GM21367 (cell line): Measurements from ENCODE around the gene CCDC142.
"Not testable (repeated sequence)": the region's sequence is repeated elsewhere in the genome, so short reads cannot be mapped to it uniquely, and the experiment has no call there.

Experiments
- ATAC-seq: cut with Tn5 transposase; IDR thresholded peaks from one replicate; pipeline ENCODE4 v1.9.1; 2021; ENCODE audit not compliant: unreplicated experiment

The CCDC142 gene

DNA sequence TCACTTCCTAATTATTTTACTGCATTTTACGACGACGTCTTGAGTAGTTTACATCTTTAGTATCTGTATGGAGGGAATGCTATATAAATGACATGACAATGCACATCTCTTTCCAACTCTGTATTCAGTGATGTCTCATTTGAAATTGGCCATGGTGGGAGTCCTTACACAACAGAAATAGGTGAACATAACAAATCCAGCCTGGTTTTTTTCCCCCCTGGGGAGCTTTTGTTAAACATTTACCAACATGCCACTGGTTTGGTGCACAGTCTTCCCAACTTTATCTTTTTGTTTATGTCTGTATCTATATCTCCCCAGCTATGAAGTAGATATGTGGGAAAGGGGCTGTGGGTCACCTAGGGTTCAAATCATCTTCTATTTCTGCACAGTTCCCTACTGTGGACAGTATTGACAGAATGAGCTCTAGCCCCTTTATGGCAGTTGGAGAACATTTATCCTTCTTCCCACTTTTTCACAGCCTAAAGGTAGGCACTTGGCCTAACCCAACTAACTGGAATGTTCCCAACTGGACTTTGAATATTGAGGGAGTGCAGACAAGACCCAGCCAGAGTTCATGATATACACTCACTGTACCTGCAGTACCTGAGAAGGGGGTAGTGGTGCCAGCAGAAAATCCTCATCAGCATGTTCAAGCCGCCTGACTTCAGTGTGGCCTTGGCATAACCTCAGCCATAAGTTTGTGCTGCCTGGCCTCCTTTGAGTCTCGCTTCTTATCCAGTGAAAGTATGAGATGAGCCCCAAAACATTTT lies 35.4 kb downstream of the CCDC142 start:
- no peak for ATAC-seq

DNA sequence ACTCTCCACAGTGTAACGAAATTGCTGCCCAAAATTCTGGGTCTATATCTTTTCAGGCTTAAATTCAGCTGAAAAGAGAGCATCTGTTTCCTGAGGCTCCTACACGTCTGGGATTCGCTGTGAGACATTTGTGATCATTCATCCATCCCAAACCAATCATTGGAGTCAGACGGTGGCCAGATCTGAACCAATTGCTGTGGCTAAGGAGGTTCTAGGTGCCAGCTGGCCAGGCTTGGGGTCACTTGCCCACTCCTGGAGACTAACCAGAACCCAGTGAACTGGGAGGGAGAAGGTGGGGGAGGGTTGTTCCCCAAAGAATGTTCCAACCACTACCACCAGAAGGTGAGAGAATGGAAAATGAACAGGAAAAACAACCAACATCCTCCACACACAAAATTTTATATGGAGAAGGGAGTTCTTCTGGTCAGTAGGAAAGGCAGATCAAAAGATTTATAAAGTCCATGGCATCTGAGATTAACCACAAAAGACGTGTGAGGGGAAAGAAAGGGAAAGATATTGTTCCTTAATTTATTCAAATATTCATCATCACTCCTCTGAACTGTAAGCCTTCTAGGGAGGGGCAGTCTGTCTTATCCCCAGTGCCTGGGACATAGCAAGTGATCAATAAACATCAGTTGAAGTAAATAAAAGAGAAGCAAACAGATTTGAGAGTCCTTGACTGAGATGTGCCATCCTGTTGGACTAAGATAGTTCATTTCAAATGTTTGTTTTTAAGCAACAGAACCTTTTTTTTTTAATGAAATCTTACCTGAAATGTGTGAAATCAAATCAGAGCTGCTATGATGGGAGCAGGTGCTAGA lies 38.1 kb downstream of the CCDC142 start:
- no peak for ATAC-seq

DNA sequence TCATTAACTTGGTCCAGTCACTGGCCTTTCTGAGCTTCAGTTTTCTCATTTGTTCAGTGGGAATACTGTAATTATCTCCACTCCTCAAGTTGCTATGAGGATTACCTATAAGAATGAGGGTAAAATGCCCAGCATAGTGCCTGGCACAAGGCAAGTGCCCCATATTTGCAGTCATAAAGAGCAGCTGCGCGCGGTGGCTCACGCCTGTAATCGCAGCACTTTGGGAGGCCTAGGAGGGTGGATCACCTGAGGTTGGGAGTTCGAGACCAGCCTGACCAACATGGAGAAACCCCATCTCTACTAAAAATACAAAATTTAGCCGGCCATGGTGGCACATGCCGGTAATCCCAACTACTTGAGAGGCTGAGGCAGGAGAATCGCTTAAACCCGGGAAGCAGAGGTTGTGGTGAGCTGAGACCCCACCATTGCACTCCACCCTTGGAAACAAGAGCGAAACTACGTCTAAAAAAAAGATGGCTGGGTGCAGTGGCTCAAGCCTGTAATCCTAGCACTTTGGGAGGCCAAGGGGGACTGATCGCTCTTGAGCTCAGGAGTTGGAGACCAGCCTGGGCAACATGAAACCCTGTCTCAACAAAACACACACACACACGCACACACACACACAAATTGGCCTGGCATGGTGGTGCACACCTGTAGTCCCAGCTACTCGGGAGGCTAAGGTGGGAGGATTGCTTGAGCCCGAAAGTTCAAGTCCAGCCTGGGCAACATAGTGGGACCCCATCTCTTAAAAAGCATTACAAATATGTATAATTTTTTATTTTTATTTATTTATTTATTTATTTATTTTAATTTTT lies 40.1 kb downstream of the CCDC142 start:
- not testable (repeated sequence) for ATAC-seq

DNA sequence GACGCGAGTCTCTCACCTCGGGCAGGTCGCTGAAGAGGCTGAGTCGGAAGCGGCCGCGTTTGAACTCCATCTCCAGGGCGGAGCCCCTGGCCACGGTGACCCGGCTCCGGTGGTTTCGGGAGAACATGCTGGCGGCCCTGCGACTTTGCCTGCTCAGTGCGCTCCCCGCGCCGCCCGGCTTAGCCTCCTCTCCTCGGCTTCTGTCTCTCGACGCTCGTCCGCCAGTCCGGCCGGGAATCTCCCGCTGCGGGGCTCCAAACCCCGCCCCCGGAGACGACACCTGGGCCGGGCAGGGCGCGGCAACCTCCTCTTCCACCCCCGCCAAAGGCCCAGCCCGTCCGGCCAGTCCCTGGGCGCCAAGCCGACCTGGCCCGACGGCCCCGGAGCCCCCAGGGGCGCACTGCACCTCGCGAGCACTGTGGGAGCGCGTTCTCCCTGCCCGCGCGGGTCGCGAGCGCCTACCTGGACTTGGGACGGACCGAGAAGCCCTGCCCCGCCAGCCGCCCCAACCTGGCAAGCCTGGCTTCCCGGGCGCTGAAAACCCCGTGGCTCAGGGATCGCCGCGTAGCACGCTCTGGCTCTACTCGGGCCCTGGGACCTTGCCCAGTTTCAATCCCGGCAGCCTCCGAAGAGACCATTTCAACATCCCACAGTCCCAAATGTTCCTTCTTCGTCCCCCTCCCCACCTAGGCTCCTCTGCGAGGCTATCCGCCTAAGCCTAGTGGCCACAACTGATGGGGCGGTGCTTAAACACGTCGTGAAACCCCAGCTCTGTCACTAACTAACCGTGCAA lies 40.9 kb downstream of the CCDC142 start, which contains the start of gene RTKN:
Gene RTKN (minus strand): TSS at position 248 of the 793 bp plus-strand sequence. CDS start 121 bp downstream, at position 127.
- no peak for ATAC-seq

DNA sequence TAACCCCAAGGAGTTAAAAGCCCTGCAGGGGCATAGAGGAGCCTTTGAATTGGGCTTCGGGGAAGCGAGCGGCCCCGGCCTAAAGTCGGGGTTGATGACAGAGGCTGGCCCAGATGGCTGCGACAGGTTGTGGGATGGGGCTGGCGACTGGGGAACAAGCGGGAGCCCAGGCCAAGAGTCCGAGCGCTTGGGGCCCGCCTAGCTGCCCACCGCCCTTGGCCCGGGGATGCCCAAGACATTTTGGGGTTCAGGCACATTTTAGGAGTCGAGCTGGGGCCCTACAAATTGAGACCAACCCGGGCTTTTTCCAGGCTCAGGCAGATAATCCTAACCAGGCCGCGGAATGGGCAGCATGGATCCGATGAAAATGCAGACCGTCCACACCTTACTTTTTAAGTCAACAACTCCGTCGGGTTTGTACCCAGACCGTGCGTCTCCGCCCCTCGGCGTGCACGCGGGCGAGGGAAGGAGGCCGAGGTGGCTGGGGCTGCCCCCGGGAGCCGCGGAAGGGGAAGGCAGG lies 41.6 kb downstream of the CCDC142 start:
- no peak for ATAC-seq

DNA sequence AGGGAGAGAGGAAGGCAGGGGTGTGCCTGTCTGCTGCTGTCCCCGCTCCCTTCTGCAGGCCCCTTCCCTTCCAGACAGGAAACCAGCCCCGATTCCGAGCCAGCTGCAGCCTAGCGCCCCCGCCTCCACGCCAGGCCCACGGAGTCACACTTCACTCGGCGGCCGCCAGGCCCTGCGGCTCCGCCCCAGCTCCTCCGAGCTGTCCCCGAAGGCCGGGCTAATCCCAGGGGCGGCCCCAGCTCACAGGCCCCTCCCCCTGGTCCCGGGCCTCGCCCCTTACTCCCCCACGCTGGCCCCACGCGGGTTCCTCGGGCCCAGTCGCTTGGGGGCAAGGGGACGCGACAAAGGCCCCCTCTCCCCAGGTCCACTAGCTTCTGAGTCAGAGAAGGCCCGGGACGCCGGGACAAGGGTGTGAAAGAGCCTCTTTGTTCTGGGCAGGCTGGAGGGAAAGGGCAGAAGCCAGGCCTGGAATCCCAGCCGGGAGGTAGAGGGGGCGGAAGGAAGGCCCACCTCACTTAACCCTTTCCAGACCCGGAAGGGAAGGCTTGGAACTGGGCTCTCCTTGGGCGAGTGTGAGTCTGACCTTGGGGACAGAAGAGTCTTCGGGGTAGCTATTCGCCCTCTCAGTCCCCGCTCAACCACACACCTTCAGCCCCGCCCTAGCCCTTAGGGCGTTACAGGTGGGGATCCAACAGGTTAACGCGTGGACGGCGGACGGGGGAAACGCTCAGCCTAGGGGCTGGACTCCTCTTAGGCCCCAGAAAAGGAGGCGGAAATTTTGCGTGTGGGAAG lies 42.2 kb downstream of the CCDC142 start:
- ATAC-seq: peak; percentile 90

DNA sequence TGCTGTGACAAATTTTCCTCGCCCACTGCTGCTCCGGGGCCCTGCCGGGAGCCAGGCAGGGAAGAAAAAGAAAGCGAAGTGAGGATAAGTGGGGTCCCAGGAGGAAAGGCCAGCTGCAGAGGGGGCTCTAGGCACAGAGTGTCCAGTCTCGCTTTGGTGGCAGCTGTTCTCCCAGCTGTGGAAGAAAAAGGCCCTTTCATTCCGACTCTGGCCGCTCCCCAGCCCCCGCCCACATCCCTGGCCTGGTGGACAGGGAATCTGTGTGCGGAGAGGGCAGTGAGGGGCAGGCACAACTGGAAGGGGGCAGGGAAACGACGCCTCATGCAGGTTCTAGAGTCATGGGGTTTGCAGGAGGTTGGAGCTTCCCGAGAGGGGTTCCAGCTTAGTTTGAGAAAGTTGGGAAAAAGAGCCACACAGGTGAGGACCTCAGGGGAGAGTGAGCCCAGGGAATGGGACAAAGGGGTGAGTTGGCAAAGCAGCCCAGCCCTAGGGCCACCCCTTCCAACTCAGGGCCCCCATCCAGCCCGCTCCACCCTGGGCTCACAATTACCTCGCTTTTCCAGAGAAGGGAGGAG lies 42.9 kb downstream of the CCDC142 start:
- no peak for ATAC-seq

DNA sequence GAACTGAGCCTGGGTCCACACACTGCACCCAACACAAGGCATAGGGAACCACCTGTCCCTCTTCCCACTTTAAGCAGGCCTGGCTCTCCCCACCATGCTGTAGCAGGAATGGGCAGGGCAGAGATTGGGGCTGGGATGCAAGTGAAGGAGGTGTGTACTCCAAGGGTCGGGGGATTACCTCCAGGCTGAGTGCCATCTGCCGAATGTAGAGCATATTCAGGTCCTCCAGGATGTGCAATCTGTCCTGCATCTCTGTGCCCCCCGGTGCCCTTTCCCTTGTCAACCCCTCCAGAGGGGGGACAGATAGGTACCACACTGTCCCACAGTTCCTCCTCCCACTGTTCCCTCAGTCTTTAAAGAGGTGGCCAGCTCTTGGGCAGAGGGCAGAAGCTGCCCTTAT lies 43.4 kb downstream of the CCDC142 start:
- ATAC-seq: no peak

DNA sequence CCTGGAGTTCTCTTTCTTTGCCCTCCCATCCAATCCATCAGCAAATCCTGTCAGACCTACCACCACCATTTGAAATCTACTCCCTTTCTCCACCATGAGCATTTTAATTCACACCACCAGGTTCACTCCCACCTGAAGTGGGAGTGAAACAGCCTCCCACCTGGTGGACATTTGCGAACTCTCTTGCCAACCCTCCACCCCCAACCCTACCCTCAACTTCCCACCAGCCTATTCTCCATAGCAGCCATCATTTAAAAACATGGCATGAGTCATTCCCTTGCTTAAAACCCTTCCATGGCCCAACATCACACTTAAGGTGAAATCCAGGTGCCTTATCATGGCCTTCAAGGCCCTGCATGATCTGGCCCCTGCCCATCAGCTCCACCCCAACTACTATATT lies 44.5 kb downstream of the CCDC142 start:
- no peak for ATAC-seq

DNA sequence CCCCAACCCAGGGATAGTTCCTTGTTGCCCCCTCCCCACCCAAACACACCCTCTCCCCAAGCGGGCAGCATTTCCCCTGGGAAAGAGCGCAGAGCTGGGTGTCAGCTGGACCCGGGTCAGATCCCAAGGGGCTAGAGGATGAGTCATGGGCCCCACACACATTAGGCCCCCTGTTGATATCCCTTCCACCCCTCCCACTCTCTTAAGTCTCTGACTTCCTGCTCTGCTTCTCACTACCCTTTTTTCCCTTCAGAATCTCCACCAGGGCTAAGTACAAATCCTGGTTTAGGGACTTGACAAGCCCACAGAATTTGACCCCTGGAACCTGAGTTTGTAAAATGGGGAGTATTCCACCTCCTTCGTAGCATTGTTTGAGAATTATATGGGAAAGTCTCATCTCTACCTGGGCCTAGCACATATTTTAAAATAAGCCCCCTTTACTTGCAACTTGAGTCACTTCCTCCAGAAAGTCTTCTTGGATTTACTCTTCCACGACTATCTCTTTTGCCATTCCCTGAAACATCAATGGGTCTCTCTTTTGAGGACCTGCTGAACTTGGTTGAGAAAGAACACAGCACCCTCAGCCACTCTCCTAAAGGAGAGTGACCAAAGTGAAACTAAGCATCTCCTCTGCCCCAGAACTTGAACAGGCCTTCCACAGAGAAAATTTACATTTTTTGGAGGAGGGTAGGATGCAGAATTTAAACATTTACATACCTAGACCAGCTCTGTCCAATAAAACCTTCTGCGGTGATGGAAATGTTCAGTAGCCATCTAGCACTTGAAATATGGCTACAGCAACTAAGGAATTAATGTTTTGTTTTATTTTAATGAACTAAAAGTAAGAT lies 45.7 kb downstream of the CCDC142 start:
- ATAC-seq: no peak

DNA sequence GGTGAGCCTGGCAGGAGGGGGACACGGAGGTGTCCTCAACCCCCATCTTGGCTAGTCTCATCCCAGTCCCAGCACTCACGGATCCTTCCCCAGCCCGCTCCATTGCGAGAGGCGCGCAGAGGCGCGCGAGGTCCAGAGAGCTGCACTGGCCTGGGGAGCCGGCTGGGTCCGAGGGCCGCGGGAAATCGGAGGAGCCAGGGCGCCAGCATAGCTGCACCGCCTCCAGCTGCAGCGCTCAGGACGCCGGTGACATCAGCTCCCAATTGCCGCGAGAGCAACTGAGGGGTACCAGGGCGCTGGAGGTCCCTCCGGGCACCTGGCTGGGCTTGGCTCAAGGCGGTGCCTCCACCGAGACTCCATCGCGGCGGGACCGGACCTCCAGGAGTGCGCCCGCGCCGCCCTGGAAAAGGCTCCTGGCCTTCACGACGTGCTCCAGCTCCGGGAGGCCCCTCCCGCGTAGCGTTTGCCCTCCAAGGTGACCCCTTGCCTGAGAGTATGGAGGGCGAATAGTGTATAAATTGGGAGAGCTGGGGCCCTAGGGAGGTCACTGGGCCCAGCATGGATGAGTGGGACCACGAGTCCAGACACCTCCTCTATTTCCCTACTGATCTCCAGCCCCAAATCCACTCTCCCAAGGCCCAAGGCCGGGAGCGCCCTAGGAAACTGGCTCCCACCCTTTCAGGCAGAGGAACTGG lies 46.5 kb downstream of the CCDC142 start:
- ATAC-seq: no peak

DNA sequence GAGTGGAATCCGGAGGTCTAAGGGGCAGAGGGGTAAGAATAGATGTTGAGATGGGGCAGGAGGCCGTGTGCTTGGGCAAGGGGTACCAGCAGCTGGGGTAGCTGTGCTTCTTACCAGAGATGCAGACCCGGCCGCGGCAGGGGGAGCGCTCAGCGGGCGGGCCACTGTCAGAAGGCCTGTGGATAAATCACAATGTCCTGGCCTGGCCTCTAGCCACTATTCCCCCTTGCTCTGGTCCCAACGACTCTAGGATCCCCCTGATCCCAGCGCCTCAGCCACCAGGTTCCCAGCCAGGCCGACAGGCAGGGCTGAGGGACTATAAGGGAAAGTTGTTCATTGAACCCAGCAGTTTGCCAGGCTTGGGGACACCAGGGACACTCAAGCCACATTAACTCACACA lies 52.3 kb downstream of the CCDC142 start:
- ATAC-seq: no peak

DNA sequence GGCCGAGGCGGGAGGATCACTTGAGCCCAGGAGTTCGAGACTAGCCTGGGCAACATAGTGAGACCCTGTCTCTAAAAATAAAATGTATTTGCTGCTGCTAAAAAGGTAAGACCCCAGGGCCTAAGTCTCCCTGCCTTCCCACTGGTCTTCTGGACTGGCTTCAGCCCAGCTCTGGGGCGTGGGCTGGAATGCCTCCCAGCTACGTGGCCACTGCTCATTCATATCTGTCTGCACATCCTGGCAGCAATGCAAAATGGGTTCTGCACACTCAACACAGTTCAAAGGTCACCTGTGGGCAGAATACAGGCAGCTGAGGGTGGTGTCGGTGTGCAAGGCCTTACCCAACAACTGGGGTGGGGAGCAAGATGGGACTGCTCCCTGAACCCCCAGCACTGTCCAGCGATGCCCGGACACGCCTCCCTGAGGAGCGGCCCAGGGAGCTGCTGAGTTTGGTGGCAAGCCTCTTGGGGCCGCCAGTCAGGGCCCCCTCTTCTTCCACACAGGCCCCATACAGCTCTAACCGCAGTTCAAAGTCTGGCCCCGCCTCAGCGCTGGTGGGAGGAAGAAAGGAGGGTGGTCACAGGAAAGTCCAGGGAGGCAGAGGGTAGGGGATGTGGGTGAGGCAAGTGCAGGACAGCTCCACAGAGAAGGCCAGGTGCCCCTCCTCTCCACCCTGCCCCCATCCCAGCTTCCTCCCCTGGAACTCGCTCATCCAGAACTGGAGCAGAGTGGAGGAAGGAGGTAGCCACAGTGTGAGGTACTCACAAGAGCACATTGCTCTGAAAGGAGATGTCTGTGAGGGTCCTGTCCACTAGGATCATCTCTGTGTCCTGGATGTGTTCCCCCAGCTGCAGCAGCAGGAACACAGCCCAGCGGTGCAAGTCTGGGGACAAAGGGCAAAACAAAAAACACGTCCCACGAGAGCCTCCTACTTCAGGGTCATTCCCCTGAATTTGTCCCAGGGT lies 53.0 kb downstream of the CCDC142 start:
- ATAC-seq: no peak

DNA sequence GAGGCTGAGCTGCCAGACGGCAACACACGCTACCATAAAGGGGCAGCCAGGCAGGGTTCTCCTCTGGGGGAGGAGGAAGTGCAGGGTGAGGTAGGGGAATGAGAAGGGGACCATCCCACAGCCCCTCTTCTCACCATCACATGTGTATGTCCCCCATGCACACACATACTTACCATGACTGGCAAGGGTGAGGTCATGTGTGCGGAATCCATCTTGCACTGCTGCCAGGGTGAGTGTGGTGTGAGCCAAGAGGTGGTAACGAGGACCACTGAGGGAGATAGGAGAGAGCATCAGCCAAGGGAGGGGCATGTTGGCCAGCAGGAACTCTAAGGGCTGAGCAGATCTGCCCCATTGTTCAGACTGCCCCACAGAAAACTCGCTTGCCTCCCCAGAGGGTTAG lies 54.1 kb downstream of the CCDC142 start:
- no peak for ATAC-seq

DNA sequence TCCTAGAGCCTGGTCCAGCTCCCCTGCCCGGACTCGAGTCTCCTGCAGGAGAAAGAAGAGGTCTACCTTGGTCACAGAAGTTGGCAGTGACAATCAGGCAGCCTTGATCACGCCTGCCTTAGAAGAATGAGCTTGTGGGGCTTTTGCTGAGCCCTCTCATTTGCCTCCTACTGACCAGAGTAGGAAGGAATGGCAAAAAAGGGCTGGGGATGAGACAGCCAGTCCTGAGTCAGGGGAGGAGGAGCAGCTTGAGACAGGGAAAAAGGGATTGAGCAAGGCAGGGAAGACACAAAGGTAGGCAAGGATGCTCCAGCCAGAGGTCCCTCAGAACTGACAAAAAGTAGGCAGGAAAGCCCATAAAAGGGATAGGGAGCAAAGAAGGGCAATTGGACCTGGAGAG lies 55.2 kb downstream of the CCDC142 start:
- ATAC-seq: no peak

DNA sequence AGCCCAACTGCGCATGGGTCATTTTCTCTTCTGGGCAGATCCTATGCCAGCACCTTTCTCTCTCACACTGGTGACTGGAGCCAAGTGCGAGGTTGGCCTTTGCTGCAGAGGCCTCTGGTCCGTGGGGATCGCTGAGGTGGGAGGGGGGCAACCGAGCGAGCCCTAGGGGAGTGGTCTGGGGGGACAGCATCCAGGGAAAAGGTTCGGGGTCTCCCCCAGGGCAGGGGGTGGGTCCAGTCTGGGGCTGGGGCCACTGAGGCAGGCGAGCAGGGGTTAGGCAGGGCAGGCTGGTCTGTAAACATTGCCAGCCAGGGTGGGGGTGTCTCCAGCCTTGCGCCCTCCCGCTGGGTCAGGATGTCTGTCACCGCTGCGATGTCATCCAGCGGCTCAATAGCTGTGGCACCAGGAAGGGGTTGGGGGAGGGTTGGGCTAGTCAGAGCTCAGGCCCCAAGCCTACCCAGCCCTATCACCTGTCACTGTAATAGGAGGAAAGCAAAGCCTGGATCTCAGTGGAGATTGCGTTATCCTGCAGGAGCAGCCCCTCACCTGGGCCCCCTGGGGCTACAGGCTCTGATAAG lies 56.5 kb downstream of the CCDC142 start:
- ATAC-seq: no peak
